Esophagus muscularis mucosa (tissue), 4 donors: Measurements from ENCODE around the gene ATP2B1. TPM values are rescaled to one million over a fixed set of nuclear protein-coding genes. Genes with fewer than 3 reads are reported as not detected.

Source experiments
- DNase-seq: peaks from one replicate; pipeline ENCODE4 v3.0.0-alpha.2; 2017; ENCODE audit errors: extremely low spot score
- H3K27ac ChIP-seq, 4 donors: fragments of 200-600 bp; sonication (generic); replicated peaks in 1 of 4; 1 replicate in 3 of 4; 2 replicates in 1 of 4; pipeline ENCODE4 v1.5.1; 2016 to 2019; ENCODE audit warnings: mild to moderate bottlenecking in 1 of 4
- H3K27me3 ChIP-seq, 4 donors: fragments of 200-600 bp; sonication (generic); one replicate each; pipeline versions ENCODE4 v1.5.1 to v1.6.0; 2016 to 2019
- H3K36me3 ChIP-seq, 4 donors: fragments of 200-600 bp; sonication (generic); one replicate each; pipeline ENCODE4 v1.5.1; 2016 to 2019
- H3K4me1 ChIP-seq, 4 donors: fragments of 200-600 bp; sonication (generic); one replicate each; pipeline ENCODE4 v1.5.1; 2016 to 2019
- H3K4me3 ChIP-seq, 4 donors: fragments of 200-600 bp; sonication (generic); 1 replicate in 2 of 4; 2 replicates in 2 of 4; pipeline ENCODE4 v1.5.1; 2016 to 2019; ENCODE audit warnings: mild to moderate bottlenecking in 4 of 4, moderate library complexity in 1 of 4
- H3K9me3 ChIP-seq, 4 donors: fragments of 200-600 bp; sonication (generic); 1 replicate in 3 of 4; 2 replicates in 1 of 4; pipeline ENCODE4 v1.5.1; 2016 to 2019
- EP300 ChIP-seq: sonication (generic); formaldehyde crosslinking; IDR thresholded peaks from one replicate; pipeline ENCODE4 v1.6.1; 2017; ENCODE audit warnings: antibody characterized with exemption
- POLR2A ChIP-seq: fragments of 450-650 bp; IDR thresholded peaks from one replicate; pipeline ENCODE4 v1.6.1; 2017; ENCODE audit warnings: antibody characterized with exemption, moderate library complexity, mild to moderate bottlenecking, low read depth
- POLR2AphosphoS5 ChIP-seq, 2 donors: sonication (generic); formaldehyde crosslinking; IDR thresholded peaks; one replicate each; pipeline ENCODE4 v1.6.1; 2017; ENCODE audit warnings: antibody characterized with exemption in 2 of 2
- WGBS: methylation state at CpG from one replicate; pipeline ENCODE4 v1.1.5; 2018; 5-methylcytosine and 5-hydroxymethylcytosine counted together
- intact Hi-C: fragments of 100-400 bp; cut with DNase I; formaldehyde crosslinking; loops from one replicate; pipeline ENCODE4 v1.15.1; 2023
- total RNA-seq, 4 donors: library from RNA; depleted of rRNA; stranded (reverse); fragments of >200 nt; gene quantifications; one replicate each; pipeline versions ENCODE4 v1.1.0 to v1.2.1, GENCODE V29; 2016
- TF ChIP-seq, protein P1 (sequence below), 3 experiments: fragments of 200-600 bp in 2 of 3; fragments of 450-650 bp in 1 of 3; sonication (generic) in 2 of 3; IDR thresholded peaks; one replicate each; pipeline ENCODE4 v1.5.1; 2017 to 2019; ENCODE audit warnings: antibody characterized with exemption in 3 of 3, mild to moderate bottlenecking in 2 of 3, moderate library complexity in 1 of 3

The ATP2B1 gene
- total RNA-seq, 4 donors from 2014 or later: 16.0 to 36.9 (median 20.7) TPM

- Histone ChIP-seq H3K4me3 (peak overlapping the region; percentile 72 to 97 (median 90)), H3K4me1 (peaks cover 13 to 35% (median 29%) of the 10 kb centered on the region in 4 donors), H3K27me3 (no peaks in the 10 kb centered on the region), H3K36me3 (no peaks in the 10 kb centered on the region), H3K27ac (peak overlapping the region; percentile 95 to 99 (median 98)), H3K9me3 (no peaks in the 10 kb centered on the region)
- no peak for TF ChIP-seq EP300
- no peak for TF ChIP-seq POLR2A
- TF ChIP-seq, protein P1, sequence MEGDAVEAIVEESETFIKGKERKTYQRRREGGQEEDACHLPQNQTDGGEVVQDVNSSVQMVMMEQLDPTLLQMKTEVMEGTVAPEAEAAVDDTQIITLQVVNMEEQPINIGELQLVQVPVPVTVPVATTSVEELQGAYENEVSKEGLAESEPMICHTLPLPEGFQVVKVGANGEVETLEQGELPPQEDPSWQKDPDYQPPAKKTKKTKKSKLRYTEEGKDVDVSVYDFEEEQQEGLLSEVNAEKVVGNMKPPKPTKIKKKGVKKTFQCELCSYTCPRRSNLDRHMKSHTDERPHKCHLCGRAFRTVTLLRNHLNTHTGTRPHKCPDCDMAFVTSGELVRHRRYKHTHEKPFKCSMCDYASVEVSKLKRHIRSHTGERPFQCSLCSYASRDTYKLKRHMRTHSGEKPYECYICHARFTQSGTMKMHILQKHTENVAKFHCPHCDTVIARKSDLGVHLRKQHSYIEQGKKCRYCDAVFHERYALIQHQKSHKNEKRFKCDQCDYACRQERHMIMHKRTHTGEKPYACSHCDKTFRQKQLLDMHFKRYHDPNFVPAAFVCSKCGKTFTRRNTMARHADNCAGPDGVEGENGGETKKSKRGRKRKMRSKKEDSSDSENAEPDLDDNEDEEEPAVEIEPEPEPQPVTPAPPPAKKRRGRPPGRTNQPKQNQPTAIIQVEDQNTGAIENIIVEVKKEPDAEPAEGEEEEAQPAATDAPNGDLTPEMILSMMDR (IDR thresholded peaks at IDR 0.05): no peak
- TF ChIP-seq POLR2AphosphoS5 (IDR thresholded peaks at IDR 0.05): no peak
- intact Hi-C loops: loop anchor here (5.0 kb wide), 2 partner anchors 165 to 1565 kb away; partner anchors contain the start of genes CEP290 and TMTC3
- 13% methylated on average over 17 of the region's 17 CpGs for WGBS
- no peak for DNase-seq
Measured at GRCh38 chr12:89706986-89707702, 1.5 kb downstream of the ATP2B1 start.

GRCh38 chr12:89706551-89706950, 2.1 kb downstream of the ATP2B1 start:
- 81% methylated on average over 7 of the region's 7 CpGs for WGBS
- no peaks in the 10 kb centered on the region for H3K36me3 ChIP-seq
- no peak for TF ChIP-seq POLR2A
- no peak for TF ChIP-seq EP300
- no peak for TF ChIP-seq POLR2AphosphoS5 (IDR thresholded peaks at IDR 0.05)
- TF ChIP-seq, protein P1 (IDR thresholded peaks at IDR 0.05): no peak
- H3K9me3 ChIP-seq: no peaks in the 10 kb centered on the region
- H3K4me1 ChIP-seq: peaks cover 13 to 40% (median 30%) of the 10 kb centered on the region in 4 donors
- intact Hi-C loops: loop anchor here (5.0 kb wide), 2 partner anchors 164 to 1564 kb away; partner anchors contain the start of genes CEP290 and TMTC3
- DNase-seq: no peak
- no peaks in the 10 kb centered on the region for H3K27me3 ChIP-seq
- H3K27ac ChIP-seq: peak overlapping the region in 2 of 4 donors; percentile 95 to 99
- peak overlapping the region in 1 of 4 donors; percentile 93 for H3K4me3 ChIP-seq

- 90% methylated on average over 1 of the region's 1 CpG for WGBS
- Histone ChIP-seq H3K27me3 (no peaks in the 10 kb centered on the region), H3K36me3 (no peaks in the 10 kb centered on the region), H3K4me3 (no peak overlapping the region), H3K4me1 (peaks cover 13 to 31% (median 24%) of the 10 kb centered on the region in 4 donors), H3K27ac (no peak overlapping the region), H3K9me3 (no peaks in the 10 kb centered on the region)
- intact Hi-C loops: no loop called here
- DNase-seq: no peak
- TF ChIP-seq POLR2AphosphoS5 (IDR thresholded peaks at IDR 0.05): no peak
- TF ChIP-seq, protein P1 (IDR thresholded peaks at IDR 0.05): no peak
Measured at GRCh38 chr12:89704457-89704856, 4.2 kb downstream of the ATP2B1 start.

GRCh38 chr12:89703768-89704167, 4.9 kb downstream of the ATP2B1 start:
- TF ChIP-seq, protein P1 (IDR thresholded peaks at IDR 0.05): no peak
- TF ChIP-seq POLR2AphosphoS5 (IDR thresholded peaks at IDR 0.05) (no peak), POLR2A (no peak), EP300 (no peak)
- WGBS: 93% methylated on average over 1 of the region's 1 CpG
- no peak overlapping the region for H3K4me3 ChIP-seq
- H3K27me3 ChIP-seq: no peaks in the 10 kb centered on the region
- intact Hi-C loops: no loop called here
- H3K27ac ChIP-seq: no peak overlapping the region
- peaks cover 13 to 34% (median 24%) of the 10 kb centered on the region in 4 donors for H3K4me1 ChIP-seq
- no peaks in the 10 kb centered on the region for H3K36me3 ChIP-seq
- H3K9me3 ChIP-seq: no peaks in the 10 kb centered on the region
- DNase-seq: no peak
